GM18511 (cell line): ENCODE results near the gene PRR12.

Experiments
- ATAC-seq: cut with Tn5 transposase; IDR thresholded peaks from one replicate; pipeline ENCODE4 v1.9.1; 2021; ENCODE audit warnings: mild to moderate bottlenecking, moderate library complexity; ENCODE audit not compliant: unreplicated experiment

Gene PRR12

GRCh38 chr19:49643466-49643865 lies 52.5 kb downstream of the PRR12 start:
- no peak for ATAC-seq

GRCh38 chr19:49645592-49645991 lies 54.6 kb downstream of the PRR12 start:
- no peak for ATAC-seq

- ATAC-seq, result no peak
Observed at GRCh38 chr19:49645995-49646394, 55.0 kb downstream of the PRR12 start.

- ATAC-seq, result no peak
Observed at GRCh38 chr19:49646586-49646985, 55.6 kb downstream of the PRR12 start.

GRCh38 chr19:49651029-49651819 lies 60.2 kb downstream of the PRR12 start:
- no peak for ATAC-seq

- no peak for ATAC-seq
Observed at GRCh38 chr19:49651820-49652550, 61.0 kb downstream of the PRR12 start.

- ATAC-seq, result no peak
Observed at GRCh38 chr19:49652551-49653465, 61.8 kb downstream of the PRR12 start.

- no peak for ATAC-seq
Observed at GRCh38 chr19:49653466-49653806, 62.5 kb downstream of the PRR12 start.

GRCh38 chr19:49654581-49654980 lies 63.6 kb downstream of the PRR12 start:
- no peak for ATAC-seq

GRCh38 chr19:49655570-49656455 lies 64.8 kb downstream of the PRR12 start:
- no peak for ATAC-seq

- no peak for ATAC-seq
Observed at GRCh38 chr19:49656456-49657109, 65.6 kb downstream of the PRR12 start.

GRCh38 chr19:49657493-49658138 lies 66.6 kb downstream of the PRR12 start:
- no peak for ATAC-seq

- no peak for ATAC-seq
Observed at GRCh38 chr19:49658139-49658517, 67.1 kb downstream of the PRR12 start.

GRCh38 chr19:49658566-49659442 lies 67.8 kb downstream of the PRR12 start:
- ATAC-seq, result no peak

- no peak for ATAC-seq
Observed at GRCh38 chr19:49660338-49660961, 69.5 kb downstream of the PRR12 start.

GRCh38 chr19:49662011-49662410 lies 71.0 kb downstream of the PRR12 start:
- no peak for ATAC-seq

GRCh38 chr19:49663224-49663623 lies 72.2 kb downstream of the PRR12 start:
- no peak for ATAC-seq
